Subcutaneous adipose tissue (tissue), 4 donors: Measurements from ENCODE around the gene VRK3. TPM values are rescaled to one million over a fixed set of nuclear protein-coding genes. Genes with fewer than 3 reads are reported as not detected.

ENCODE experiments used
- CTCF ChIP-seq: fragments of 450-650 bp; IDR thresholded peaks from one replicate; pipeline ENCODE4 v1.5.1; 2016; ENCODE audit warnings: low read depth, mild to moderate bottlenecking, control low read depth, antibody characterized with exemption, moderate library complexity
- total RNA-seq, 4 donors: library from RNA; depleted of rRNA; stranded (reverse); fragments of >200 nt; gene quantifications; one replicate each; pipeline ENCODE4 v1.1.0, GENCODE V29; 2016

The VRK3 gene
- total RNA-seq, 4 donors from 2014 or later: 16.5 to 29.8 (median 26.8) TPM

- no peak for TF ChIP-seq CTCF
These were observed 17.3 kb upstream of the VRK3 start for GRCh38 chr19:50042363-50043024.

- no peak for TF ChIP-seq CTCF
These were observed 15.8 kb upstream of the VRK3 start for GRCh38 chr19:50040967-50041366.

GRCh38 chr19:50039968-50040367 lies 14.8 kb upstream of the VRK3 start:
- TF ChIP-seq CTCF: no peak

GRCh38 chr19:50036908-50037307 lies 11.7 kb upstream of the VRK3 start:
- no peak for TF ChIP-seq CTCF

- no peak for TF ChIP-seq CTCF
These were observed 5.8 kb upstream of the VRK3 start for GRCh38 chr19:50030937-50031336.

- no peak for TF ChIP-seq CTCF
These were observed 5.1 kb upstream of the VRK3 start for GRCh38 chr19:50030225-50030624.

- no peak for TF ChIP-seq CTCF
These were observed 1.4 kb upstream of the VRK3 start for GRCh38 chr19:50026550-50026906.
